ENCODE measurements around the gene PP2D1. TPM values are rescaled to one million over a fixed set of nuclear protein-coding genes. Genes with fewer than 3 reads are reported as not detected.
"Not testable (repeated sequence)": the region's sequence is repeated elsewhere in the genome, so short reads cannot be mapped to it uniquely, and the experiment has no call there.

PP2D1 gene
- total RNA-seq, 1 donor from 2014 or later = not detected

DNA sequence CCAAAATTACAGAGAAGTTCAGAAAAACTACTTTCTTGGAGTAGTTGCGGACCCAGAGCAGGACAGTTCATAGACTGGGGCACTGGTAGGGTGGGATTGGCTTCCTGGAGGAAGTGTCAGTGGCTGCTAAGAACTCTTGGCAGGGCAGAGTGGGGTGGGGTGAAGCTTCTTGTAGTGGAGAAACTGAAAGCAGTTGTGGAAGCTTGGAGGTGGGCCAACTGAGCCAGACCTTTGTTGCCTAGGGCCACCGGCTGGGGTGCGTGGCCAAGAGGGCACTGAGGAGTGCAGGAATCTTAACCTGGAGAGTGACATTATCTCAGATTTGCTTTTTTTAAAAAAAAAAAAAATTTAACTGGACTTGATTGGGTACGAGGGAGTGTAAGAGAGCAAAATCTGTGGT, 31.3 kb upstream of the PP2D1 start:
- intact Hi-C loops (cut with DNase I) = loop anchor here (5.0 to 10.0 kb wide), 2 partner anchors 96 to 141 kb away; partner anchors contain the start of genes RAB5A and SGO1
- ATAC-seq (ENCODE audit: poor library complexity) = peak; percentile 31

DNA sequence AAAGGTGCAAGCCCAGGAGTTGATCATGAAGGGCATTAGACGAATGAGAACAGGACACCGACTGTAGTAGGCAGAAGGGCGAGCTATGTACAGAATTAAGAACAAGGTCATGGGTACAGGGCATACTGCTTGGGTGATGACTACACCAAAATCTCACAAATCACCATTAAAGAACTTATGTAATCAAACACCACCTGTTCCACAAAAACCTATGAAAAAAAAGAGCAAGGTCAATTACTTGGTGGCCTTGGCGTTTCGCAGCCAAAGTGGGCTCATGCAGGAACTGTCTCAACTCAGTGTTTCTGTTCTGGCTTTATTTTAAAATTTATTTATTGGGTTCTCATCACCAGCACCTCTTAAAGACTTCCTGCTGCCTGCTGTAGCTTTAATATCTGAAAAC, 30.3 kb upstream of the PP2D1 start:
- DNase-seq (no peak), ATAC-seq (ENCODE audit: poor library complexity) (no peak)
- intact Hi-C loops (cut with DNase I) = loop anchor here (5.0 to 10.0 kb wide), 2 partner anchors 95 to 142 kb away; partner anchors contain the start of genes RAB5A and SGO1

More for the DNA sequence above, 31.3 kb upstream of the PP2D1 start:
- DNase-seq = peak; percentile 92

DNA sequence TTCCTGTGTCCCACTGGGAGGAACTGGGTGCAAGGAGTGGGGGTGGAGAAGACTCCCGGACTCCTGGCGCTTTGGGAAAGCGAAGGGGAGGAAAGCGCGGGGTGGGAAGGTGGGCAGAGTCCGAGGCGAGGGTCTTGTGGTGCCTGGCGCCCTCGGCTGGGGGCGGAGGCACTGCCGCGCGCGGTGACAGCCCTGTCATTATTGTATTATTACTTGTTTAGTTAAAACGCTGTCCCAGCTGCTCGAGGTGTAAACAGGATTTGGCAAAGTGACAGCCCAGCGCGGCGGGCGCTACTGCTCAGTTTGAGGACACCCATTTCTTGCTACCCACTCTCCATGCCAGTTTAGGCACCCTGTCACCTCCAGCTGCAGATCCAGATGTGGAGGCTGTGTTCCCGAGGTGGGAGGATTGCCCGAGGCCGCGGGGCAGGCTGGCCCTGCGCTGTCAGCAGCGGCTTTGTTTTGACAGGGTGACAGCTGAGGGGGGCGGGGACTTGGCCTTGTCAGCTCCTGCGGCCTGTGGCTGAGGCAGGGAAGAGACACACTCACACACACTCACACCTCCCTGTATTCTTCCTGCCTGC, 29.2 kb upstream of the PP2D1 start:
- DNase-seq (peak; percentile 95), ATAC-seq (ENCODE audit: poor library complexity) (peak; percentile 85)
- intact Hi-C loops (cut with DNase I) = loop anchor here (5.0 to 10.0 kb wide), 2 partner anchors 94 to 144 kb away; partner anchors contain the start of genes RAB5A and SGO1

DNA sequence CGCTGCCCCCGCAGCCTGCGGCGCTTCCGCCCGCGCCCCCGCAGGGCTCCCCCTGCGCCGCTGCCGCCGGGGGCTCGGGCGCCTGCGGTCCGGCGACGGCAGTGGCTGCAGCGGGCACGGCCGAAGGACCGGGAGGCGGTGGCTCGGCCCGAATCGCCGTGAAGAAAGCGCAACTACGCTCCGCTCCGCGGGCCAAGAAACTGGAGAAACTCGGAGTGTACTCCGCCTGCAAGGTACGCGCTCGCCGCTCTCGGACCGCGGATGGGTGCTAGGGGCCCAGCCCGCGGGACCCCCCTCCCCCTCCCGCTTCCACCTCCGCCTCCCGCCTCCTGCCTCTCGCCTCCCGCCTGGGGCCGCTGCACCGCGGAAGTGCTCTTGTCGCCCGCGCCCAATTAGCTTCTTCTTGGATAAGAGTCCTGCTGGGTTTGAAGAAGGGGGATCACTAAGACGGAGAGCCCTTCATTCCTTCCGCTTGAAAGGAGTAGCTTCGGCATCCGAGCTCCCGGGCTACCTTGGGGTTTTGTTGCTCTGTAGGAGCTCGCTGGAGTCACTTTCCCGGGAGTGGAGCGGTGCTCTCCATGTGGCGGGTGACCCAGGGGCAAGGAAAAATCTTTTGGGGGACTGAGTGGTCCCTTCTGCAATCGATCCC, 28.6 kb upstream of the PP2D1 start:
- intact Hi-C loops (cut with DNase I) = loop anchor here (5.0 to 10.0 kb wide), 2 partner anchors 93 to 144 kb away; partner anchors contain the start of genes RAB5A and SGO1
- ATAC-seq (ENCODE audit: poor library complexity) (peak; percentile 66), DNase-seq (peak; percentile 90)

DNA sequence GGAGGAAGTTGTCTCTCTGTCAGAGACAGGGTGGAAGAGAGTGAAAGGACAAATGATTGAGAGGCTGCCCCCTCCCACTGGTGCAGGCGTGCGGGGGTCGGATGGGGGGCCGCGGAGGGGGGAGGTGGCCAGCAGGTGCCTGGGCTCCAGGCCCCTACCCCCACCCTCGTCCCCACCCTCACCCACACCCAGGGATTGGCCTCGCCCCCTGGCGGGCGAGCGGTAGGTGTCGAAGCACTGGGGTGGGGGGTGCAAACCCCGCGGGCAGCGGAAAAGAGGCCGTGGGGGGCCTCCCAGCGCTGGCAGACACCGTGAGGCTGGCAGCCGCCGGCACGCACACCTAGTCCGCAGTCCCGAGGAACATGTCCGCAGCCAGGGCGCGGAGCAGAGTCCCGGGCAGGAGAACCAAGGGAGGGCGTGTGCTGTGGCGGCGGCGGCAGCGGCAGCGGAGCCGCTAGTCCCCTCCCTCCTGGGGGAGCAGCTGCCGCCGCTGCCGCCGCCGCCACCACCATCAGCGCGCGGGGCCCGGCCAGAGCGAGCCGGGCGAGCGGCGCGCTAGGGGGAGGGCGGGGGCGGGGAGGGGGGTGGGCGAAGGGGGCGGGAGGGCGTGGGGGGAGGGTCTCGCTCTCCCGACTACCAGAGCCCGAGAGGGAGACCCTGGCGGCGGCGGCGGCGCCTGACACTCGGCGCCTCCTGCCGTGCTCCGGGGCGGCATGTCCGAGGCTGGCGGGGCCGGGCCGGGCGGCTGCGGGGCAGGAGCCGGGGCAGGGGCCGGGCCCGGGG, 27.9 kb upstream of the PP2D1 start, which contains the start of gene KAT2B:
KAT2B (plus strand) TSS at position 682 of the 783 bp plus-strand sequence; CDS start at position 714, 32 bp downstream.
- intact Hi-C loops (cut with DNase I) = loop anchor here (5.0 to 10.0 kb wide), 2 partner anchors 93 to 145 kb away; partner anchors contain the start of genes RAB5A and SGO1
- ATAC-seq (ENCODE audit: poor library complexity) = peak; percentile 76

DNA sequence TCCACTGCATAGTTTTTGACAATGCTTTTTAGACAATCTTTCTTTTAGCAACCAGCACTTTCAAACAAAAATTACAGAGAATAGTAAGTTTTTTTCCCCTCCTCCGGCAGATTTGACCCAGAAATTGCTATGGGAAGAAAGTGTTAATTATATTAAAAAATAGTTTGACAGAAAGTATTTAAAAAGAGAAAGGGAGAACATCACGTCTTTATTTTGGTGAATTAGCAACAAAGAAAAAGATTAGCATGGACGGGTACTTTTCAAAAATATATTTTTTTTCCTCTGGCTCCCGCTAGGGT, 27.4 kb upstream of the PP2D1 start:
- intact Hi-C loops (cut with DNase I) = no loop called here
- ATAC-seq (ENCODE audit: poor library complexity) (no peak), DNase-seq (no peak)

More for the DNA sequence above, 27.9 kb upstream of the PP2D1 start, which contains the start of gene KAT2B:
- peak; percentile 86 for DNase-seq

DNA sequence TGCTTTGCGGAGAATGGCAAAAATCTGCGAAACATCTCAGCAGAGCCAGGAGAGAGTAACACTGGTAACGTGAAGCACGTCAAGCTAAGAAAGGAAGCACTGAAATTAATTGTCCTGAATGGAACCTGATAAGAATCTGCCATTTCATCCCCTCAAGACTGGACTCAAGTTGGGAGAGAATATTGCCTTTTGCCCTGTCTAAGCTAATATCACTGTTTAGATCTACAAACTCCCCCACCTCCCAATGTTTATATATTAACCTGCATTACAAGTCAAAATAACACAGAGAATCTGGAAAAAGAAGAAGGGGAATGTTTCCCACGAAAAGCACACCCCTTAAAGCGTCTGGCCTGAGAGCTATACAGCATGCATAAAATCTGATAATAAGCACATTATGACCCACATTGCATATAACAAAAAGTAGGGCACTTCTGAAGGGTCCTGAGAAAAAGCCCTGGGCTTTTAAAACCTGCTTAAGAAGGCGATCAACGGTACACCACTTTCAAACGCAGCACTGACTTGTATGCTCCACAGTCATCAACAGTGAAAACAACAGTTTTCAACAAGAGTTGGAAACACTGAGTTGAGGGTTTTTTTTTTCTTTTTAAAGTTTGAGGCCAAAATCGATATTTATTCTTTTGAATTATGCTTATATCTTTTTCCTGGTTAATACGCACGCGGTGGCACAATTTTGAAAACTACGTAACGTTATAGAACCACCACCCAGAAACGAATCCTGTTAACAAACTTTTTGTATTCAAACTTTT, 26.8 kb upstream of the PP2D1 start:
- no peak for ATAC-seq (ENCODE audit: poor library complexity)
- DNase-seq = no peak
- intact Hi-C loops (cut with DNase I) = no loop called here

DNA sequence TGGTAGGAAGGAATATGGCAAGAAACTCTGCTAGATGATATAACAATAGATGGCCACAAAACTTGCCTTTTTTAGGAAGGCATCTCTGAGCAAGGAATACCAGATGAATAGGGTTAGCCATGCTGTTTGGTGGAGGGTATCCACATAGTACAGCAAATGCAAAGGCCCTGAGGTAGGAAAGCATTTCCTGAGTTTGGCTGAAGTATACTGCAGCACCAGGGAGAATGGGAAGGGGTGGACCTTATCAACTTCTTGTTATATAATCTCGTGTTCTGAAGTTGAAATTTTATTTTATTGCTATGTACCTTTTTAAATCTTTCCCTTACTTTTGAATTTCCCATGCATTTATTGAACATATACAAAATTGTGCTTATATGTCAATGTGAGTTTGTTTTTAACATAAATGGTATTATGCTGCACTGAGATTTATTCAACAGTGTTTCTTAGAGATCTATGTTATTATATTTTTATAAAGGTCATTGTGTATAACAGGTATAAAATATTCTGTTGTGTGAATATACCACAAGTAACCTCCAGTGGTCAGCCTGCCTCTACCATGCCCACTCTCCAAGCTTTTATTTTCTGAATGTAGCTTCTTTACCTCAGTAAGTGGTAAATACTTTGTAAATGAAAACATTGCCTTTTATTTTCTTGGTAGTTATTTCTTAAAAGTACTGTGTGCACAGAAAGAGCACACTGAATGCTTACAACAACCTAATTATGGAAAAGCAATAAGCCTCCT, 25.4 kb upstream of the PP2D1 start:
- intact Hi-C loops (cut with DNase I) = no loop called here
- ATAC-seq (ENCODE audit: poor library complexity) (no peak), DNase-seq (no peak)

DNA sequence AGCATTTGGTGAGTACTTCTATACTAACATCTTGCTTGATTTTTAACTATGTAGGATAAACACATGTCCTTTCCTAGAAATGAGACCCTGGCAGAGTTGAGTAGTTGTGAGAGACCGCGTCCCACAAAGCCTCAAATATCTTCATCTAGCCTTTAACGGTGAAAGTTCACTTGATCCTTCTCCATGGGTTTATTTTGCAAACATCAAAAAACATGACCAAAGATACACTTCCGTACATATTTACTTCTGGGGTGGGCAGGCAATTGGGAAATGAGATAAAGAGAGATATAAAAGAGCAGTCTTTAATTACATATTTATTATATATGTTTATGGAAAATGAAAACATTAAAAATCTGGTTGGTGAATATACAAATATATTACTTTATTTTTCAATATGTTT, 23.0 kb upstream of the PP2D1 start:
- DNase-seq (no peak), ATAC-seq (ENCODE audit: poor library complexity) (no peak)
- intact Hi-C loops (cut with DNase I) = no loop called here

DNA sequence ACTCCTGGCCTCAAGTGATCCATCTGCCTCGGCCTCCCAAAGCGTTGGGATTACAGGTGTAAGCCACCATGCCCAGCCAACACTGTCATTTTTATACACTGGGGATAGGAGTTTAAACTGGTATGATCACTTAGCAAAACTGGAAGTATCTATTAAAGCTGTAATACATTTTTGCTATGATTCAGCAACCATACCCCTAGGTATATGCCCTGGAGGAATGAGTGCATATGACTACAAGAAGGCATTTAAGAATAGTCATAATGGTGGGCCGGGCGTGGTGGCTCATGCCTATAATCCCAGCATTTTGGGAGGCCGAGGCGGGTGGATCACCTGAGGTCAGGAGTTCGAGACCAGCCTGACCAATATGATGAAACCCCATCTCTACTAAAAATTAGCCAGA, 19.9 kb upstream of the PP2D1 start:
- ATAC-seq (ENCODE audit: poor library complexity); DNase-seq; intact Hi-C loops (cut with DNase I): not testable (repeated sequence)

DNA sequence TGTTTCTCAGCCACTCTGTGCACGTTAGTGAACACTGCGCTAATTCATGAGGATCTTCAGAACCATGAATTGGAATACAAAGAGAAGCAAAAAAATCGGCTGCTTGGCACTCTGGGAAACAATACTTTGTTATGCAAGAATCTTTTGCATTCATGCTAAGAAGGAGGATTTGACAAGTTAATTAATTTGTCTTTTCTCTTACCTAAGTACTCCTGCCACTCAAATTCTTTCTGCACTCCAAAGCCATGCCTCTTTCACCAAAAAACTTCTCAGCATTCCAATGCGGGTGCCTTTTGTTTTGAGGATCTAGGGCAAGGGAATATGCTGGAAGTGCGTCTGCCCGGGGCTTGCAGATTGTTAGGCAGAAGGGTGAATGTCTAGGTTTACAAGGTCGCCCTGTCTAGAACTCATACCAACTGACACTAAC, 16.9 kb upstream of the PP2D1 start:
- ATAC-seq (ENCODE audit: poor library complexity) (no peak), DNase-seq (no peak)
- intact Hi-C loops (cut with DNase I) = no loop called here

DNA sequence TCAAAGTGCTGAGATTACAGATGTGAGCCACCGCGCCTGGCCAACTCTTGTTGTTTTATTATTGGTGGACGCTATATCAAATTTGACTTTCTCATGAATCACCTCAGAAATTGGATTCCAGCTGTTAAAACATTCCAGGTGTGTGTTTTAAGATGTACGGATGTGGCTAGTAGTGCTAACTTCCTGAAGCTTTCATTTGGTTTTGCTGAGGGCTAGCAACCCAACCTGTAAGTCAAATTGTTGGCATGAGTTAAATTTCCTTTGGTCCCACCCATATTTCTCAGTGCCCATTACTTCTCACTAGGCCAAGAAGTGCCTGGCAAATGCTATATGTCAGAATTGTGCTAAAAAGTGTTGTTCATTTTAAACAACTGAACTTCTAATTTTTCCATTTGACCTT, 15.1 kb upstream of the PP2D1 start:
- no peak for ATAC-seq (ENCODE audit: poor library complexity)
- intact Hi-C loops (cut with DNase I) = no loop called here
- no peak for DNase-seq

DNA sequence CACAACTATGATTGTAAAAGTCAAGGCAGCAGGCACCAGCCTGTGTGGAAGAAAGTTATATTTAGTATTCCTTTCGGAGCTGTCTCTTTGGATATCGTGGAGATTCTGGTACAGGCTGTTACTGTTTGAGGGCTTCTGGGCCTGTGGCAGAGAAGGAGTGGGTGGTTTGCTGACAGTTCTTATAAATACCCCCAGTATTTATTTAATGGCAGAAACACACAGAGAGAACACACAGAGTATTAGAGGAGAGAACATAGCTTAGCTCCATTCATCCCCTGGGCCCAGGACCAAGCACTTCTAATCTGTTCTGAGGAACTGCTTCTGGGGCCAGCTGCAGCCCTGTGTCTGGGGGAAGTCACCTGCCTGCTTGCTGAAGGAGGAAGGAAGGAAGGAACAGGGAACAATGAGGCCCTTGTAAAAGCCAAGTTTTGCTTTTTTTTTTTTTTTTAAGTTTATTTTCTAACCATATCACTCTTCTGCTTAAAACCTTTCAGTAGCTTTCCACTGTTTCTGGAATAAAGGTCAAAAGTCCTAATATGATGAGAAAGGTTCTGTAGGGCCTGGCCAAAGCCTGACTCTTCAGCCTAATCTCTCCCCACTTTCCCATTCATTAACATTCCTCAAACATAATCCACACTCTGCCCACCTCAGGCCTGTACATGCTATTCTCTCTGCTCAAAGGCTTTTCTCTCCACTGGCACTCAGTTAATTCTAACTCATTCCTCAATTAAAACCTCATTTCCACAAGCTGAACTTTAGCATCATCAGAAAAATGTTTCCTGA, 11.8 kb upstream of the PP2D1 start:
- ATAC-seq (ENCODE audit: poor library complexity) = peak; percentile 89
- peak; percentile 56 for DNase-seq
- intact Hi-C loops (cut with DNase I) = no loop called here

DNA sequence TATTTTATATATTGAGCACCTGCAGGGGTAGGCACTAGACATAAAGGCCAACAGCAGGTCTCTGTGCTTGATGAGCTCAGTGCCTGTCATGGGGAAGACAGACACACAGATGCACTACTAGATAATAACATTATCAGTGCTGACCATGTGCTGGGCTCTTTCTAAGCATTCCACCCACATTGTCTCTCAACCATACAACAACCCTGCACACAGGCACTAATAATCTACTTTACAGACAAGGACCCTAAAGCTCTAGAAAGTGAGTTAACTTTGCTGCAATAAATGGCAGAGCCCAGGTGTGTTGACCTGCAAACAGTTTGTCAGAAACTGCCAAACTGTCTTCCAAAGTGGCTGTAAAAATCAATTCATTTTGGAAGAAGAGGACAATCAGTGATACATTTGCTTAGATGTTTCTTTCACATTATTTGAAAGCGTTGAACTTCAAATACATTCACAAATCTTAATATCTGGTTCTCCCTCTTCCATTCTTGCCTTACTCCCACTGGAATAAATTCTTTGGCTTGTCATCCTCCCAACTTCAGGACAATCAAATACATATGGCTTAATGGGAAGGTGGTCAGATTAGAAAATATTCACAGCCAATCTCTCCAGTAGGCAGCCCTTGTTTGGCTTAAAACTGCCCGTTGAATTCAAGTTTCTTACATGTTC, 11.0 kb upstream of the PP2D1 start:
- DNase-seq (no peak), ATAC-seq (ENCODE audit: poor library complexity) (no peak)
- intact Hi-C loops (cut with DNase I) = no loop called here

DNA sequence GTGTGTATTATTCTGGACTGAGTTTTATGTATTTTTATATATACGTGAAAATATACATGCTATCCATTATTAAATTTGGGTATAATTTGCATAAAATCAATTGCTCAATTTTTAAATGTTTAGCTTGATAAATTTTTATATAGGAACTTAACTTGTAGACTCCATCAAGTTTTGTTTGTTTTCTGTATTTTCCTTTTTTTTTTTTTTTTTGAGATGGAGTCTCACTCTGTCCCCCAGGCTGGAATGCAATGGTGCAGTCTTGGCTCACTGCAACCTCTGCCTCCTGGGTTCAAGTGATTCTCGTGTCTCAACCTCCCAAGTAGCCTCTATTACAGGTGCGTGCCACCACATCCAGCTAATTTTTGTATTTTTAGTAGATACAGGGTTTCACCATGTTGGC, 4.0 kb upstream of the PP2D1 start:
- intact Hi-C loops (cut with DNase I); ATAC-seq (ENCODE audit: poor library complexity); DNase-seq: not testable (repeated sequence)

DNA sequence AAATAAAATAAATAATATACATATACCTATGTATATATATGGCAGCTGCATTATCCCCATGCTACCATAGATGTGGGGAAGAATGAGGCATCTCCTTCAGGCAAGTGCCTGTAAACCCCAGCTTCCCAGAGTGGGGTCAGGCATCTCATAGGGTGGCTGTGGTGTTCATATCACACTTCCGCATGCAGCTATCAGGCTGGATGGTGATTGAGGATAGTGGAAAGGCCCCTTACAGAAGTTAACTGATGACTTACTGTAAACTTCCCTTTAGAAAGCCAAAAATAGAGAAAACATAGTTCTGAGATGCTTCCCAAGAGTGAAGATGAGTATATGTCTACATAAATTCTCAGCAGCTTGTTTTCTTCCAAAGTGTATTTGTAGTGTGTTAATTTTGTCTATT, 3.5 kb upstream of the PP2D1 start:
- ATAC-seq (ENCODE audit: poor library complexity) (no peak), DNase-seq (no peak)
- intact Hi-C loops (cut with DNase I) = no loop called here

DNA sequence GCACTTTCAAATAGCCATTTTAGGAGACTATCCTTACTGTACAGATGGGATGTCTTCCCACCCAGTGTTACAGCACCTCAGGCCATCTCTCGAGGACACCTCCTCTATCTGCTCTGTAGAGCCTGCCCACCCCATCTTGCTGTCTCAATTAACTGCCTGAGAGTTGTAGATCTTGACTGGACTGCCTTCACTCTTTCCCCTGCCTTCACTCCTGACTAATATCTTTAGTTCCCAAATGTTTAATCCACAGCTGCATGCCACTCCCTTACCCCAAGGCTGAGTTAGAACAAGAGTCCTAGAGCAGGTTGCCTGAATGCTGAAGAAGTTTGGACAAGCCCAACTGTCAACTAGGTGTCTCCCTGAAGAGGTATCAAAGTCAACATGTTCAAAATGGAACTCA, 1.3 kb upstream of the PP2D1 start:
- DNase-seq (no peak), ATAC-seq (ENCODE audit: poor library complexity) (no peak)
- intact Hi-C loops (cut with DNase I) = no loop called here

Measured in Right ventricle myocardium superior (tissue), 1 donor.